DMS53 (cell line): ENCODE measurements around the gene DSTYK.
"Not testable (repeated sequence)": the region's sequence is repeated elsewhere in the genome, so short reads cannot be mapped to it uniquely, and the experiment has no call there.

Experiments used
- DNase-seq: peaks from one replicate; lab custom pipeline; 2025; lab: John Stamatoyannopoulos, UW

Gene DSTYK

GRCh38 chr1:205240118-205240517 is 28.6 kb upstream of the DSTYK start:
- DNase-seq, result no peak

- DNase-seq, result no peak
Measured at GRCh38 chr1:205239078-205239477, 27.6 kb upstream of the DSTYK start.

DNA sequence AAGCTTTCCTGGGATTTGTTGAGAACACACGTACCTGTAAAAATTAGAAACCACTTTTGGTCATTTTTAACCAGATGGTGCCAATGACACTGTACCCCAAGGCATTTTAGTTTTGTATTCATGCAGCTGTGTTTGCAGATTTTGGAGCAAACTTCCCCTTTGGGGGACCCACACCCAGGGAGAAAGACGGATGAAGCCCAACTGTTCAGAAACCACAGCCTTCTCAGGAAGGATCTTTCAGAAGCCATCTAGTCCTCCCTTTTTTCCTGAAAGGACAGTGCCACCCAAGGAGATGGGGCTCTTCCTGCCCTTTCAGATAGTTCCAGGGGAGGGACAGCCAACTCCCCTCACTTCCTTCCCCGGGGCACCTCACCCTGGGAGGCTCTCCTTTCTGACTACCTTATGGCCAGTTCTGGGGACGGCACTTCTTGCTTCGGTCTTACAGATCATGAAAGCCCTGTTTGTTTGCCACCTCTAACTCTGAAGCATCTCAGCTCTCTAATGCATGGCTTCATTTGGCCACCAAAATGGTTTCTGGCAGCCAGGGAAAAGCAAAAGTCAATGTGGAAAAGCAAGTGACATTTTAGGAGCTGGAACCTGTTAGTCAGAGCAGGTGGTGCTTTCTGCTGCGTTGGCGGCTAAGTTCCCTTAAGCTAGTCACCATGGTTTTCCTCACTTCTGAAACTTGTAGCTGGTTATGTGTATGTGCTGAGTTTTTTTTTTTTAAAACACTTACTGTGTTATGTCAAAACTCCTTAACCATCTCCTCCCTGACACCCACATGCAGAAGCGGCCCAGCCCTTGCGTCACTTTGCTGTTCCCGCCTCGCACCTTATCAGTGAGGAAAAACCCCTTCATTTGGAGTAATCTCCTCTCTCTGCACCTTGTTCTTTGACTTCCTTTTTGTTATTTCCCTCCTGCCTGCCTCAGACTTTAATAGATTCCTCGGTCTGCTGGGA is 26.3 kb upstream of the DSTYK start:
- no peak for DNase-seq

GRCh38 chr1:205236951-205237475 is 25.5 kb upstream of the DSTYK start:
- DNase-seq, result no peak

DNA sequence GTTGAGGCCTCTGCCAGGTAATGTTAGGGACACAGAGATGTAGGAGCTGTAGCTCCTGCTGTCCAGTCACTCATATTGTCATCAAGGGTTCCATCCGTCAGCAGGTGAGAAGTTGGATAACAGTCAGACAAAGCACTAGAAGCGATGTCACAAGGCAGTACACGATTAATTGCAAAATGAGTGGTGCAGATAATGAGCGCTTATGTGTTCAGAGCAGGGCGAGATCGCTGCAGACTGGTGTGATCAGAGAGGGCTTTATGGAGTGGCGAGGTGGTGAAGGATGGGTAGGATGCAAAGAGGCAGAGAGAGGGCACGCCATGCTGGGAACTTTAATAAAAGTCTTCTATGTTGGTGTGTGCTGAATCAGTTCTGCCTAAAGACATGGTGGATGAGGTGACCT is 25.0 kb upstream of the DSTYK start:
- DNase-seq, result no peak

DNA sequence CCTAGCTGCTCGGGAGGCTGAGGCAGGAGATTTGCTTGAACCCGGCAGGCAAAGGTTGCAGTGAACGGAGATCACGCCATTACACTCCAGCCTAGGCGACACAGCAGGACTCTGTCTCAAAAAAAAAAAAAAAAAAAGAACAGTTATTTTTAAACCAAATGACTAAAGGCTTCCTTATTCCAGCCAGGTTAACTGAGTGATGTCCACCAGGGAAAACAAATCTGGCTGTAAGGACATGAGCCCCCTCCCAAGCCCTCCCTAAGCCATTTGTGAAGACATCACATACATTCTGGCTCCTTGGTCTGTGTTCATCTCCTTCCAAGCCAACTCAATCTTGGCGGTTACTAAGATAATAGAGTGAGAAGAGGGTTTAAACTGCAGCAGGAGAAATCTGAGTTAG is 24.4 kb upstream of the DSTYK start:
- no peak for DNase-seq

GRCh38 chr1:205233986-205234385 is 22.5 kb upstream of the DSTYK start:
- DNase-seq, result not testable (repeated sequence)

DNA sequence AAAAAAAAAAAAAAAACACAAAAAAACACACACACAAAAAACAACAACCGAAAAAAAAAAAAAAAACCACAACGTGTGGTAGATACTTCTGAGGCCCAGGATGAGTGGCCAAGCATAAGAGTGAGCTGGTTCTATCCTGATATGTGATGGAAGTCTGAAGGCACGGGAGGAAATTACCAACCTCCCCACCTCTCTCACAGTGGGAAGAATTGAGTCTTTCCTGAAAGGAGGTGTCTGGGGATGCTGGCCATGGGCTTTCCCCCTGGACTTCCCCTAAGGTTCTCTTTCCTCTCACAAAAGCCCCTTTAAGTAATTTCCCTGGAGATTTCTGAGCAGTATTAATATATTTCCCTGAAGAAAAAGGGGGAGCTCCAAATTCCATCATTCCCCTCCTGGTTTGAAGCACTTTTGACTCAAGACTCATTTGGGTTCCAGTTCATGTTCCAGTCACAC is 21.5 kb upstream of the DSTYK start:
- no peak for DNase-seq

GRCh38 chr1:205232127-205232820 is 20.8 kb upstream of the DSTYK start:
- no peak for DNase-seq

DNA sequence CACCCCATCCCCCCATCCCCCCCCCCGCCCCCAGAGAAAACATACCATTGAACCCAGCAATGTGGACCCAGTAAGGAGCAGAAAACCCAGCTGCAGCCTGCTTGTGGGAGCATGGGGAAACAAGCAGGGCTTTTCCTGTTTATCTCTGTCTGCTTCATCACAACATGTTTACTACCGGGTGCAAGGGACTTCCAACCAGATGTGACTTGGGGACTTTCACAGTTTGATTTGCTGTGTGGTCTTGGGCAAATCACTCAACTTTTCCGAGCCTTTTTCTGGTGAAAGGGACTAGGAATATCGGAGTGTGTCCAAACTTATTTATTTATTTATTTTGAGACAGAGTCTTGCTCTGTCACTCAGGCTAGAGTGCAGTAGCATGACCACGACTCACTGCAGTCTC is 19.5 kb upstream of the DSTYK start:
- DNase-seq, result no peak

DNA sequence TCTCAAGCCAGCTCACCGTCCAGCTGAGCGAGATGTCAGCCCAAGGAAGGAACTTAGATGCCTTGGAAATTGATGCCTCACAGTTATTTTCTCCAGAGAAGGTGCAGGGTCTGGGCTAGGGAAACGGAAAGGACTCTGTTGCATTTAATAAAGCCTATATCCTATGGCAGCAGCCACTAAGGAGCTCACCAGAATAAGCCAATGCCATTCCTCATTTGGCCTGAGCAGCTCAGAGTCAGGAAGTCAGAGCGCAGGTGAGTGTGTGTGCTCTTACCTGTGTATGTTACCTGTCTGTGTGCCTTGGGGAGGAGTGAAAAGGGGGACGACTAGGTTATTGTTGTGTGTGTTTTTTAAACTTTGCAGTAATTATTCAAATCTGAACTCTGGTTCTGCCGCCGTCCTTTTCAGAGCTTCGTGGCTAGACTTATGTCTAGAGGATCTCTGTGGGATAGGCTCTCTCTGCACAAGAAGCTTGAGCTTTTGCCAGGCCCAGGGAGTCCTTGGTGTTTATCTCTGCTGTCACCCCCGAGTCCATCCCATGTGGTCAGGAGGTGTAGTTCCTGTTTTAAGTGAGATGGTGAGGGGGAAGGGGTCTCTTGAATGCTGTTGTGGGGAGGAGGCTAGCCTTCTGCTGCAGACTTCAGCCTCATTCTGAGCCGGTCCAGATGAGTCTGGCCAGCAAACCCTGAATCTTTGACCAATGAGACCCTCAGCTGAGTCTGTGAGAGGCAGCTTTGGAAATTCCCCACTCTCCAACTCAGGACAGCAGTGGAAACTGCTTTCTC is 18.6 kb upstream of the DSTYK start:
- peak; percentile 79 for DNase-seq

DNA sequence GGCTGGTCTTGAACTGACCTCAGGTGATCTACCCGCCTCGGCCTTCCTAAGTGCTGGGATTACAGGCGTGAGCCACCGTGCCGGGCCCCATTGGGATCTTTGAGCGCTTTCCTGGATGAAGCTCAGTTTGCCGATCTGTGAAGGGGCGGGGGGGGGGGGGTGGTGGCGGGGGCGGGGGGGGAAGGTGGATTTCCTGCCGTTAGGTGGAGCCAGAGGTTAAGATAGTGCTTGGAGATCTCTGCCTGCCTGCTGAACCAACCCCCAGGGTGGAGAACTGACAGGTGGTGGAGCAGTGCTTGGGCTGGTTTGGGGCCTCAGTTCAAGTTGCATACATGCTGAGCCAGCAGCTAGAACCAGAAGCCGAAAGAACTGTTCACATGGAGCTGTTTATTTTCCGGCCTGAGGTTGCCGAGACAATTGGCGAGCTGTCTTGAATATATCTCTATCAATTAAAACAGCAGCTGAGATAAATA is 17.9 kb upstream of the DSTYK start:
- DNase-seq, result peak; percentile 95

DNA sequence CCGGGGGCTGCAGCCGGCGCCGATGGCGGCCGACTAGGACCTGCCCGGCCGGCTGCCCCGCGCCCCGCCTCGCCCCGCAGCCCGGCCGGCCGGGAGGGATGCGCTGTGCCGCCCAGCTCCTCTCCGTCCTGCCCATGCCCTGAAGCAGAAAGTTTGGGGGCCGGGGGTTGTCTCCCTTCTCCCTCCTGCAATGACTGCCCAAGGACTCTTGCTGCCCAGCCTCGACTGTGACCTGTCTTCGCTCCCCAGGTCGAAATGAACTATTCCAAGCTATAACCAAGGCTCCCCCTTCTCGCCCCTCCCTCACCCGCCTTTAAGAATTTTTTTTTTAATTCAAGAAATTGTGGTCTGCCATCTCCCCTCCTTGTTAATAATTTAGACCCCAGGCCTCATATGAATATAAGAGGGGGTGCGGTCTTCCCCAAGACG is 16.6 kb upstream of the DSTYK start:
- DNase-seq, result peak; percentile 66

GRCh38 chr1:205227584-205228013 is 16.1 kb upstream of the DSTYK start, which contains the start of gene TMCC2:
TSS of gene TMCC2 (plus strand) at chr1:205227946. CDS start at chr1:205228565, 619 bp downstream.
- peak; percentile 93 for DNase-seq

DNA sequence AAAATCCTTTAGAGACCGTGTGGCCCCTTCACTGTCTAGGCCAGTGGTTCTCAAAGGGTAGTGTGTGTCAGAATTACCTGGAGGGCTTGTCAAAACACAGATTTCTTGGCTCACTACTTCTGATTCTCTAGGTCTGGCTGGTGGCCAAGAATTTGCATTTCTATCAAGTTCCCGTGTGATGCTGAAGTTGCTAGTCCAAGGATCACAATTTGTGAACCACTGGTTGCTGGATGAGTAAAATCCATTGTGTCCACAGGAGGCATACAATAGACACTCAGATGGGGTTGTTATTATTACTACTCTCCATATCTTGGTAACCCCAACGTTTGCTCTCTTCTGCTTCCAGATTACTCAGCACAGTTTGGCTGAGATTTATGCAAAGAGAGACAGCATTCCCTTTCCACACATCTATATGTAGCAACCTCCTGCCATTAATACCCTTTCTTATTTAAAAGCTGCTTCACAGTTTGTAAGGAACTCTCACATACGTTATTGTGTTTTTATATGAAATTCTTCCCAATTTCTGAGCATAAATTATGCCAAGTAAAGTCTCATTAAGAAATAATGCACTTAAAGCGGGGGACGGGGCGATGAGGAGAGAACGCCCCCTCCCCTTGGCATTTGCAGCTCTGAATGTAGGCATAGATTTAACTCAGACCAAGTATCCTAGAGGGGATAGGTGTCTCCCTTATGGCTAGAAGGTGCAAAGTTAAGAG is 15.5 kb upstream of the DSTYK start:
- DNase-seq, result peak; percentile 39

GRCh38 chr1:205225901-205226765 is 14.6 kb upstream of the DSTYK start:
- peak; percentile 44 for DNase-seq

DNA sequence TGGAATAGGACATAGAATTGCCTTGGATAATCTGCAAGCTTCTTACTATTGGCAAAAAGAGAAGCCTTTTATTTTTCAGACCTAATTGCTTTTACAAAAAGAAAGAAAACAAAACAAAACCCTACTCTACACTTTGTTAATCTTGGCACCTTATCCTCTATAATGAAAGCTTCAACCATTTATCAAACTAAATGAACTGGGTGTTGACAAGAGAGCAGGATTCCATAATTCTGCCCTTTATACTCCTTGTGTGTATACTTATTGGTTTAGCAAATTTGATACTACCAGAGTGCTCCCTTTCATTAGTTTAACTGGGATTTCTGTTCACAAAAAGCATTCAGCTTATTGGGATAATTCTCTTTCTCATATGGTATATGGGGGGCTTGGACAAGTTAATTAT is 13.2 kb upstream of the DSTYK start:
- DNase-seq, result no peak

DNA sequence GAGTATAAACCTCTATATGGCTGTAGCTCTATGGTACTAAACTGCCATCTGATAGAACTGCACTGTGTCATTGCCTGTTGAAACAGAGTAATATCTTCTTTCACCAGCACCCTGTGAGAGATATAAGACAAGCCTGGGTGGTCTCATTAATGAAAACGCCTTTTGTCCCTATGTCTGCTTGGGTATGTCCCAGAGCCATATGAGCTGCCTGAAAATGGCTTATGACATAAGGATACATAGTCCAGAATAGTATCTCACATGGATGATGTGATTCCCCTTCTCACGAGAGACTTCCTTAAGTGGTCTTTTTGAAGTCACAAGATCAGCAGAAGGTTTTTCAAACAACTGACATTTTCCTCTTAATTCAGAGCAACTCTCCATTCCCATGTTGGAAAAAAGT is 8.9 kb upstream of the DSTYK start:
- DNase-seq, result no peak

- DNase-seq, result no peak
Measured at GRCh38 chr1:205217418-205217817, 5.9 kb upstream of the DSTYK start.

DNA sequence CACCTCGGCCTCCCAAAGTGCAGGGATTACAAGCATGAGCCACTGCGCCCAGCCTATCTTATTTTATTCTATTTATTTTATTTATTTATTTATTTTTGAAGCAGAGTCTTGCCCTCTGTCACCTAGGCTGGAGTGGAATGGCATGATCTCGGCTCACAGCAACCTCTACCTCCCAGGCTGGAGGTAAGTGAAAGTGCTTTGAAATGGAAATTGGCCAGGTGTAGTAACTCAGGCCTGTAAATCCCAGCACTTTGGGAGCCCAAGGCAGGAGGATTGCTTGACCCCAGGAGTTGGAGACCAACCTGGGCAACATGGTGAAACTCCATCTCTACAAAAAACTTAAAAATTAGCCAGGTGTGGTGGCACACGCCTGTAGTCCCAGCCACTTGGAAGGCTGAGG is 5.1 kb upstream of the DSTYK start:
- DNase-seq, result no peak
